BJ (cell line): Measurements from ENCODE around the gene SLC8A3. TPM values are rescaled to one million over a fixed set of nuclear protein-coding genes. Genes with fewer than 3 reads are reported as not detected.

ENCODE experiments used
- CTCF ChIA-PET: fragments of 350-600 bp; formaldehyde crosslinking; extraction: SDS; loops from one replicate; lab custom pipeline; 2021; ENCODE audit warnings: antibody characterized with exemption, inconsistent platforms; lab: Yijun Ruan, JAX
- POLR2A ChIA-PET: fragments of 300-600 bp; sonication (Branson Sonifier 250); formaldehyde crosslinking; extraction: SDS; loops from one replicate; lab custom pipeline; 2021; ENCODE audit warnings: antibody characterized with exemption; lab: Charles Lee
- DNase-seq: peaks from one replicate; pipeline ENCODE4 v3.0.0-alpha.2; 2011; ENCODE audit warnings: low read depth
- H3K27me3 ChIP-seq: 2 replicates; pipeline ENCODE4 v1.6.0; 2011; ENCODE audit warnings: low read length; ENCODE audit not compliant: control insufficient read depth, insufficient read depth
- H3K36me3 ChIP-seq: 2 replicates; pipeline ENCODE4 v1.5.1; 2011; ENCODE audit warnings: low read length; ENCODE audit not compliant: control insufficient read depth, insufficient read depth
- H3K4me3 ChIP-seq: 2 replicates; pipeline ENCODE4 v1.5.1; 2011; ENCODE audit warnings: low read depth, mild to moderate bottlenecking, control low read depth, low read length
- polyA plus RNA-seq: library from polyadenylated mRNA; depleted of rRNA; stranded (reverse); fragments of >200 nt; gene quantifications from 2 replicates; pipeline ENCODE4 v1.2.3, GENCODE V29; 2011
- TF ChIP-seq, protein P1 (sequence below): IDR thresholded peaks from 2 replicates; pipeline ENCODE4 v1.5.1; 2011; ENCODE audit warnings: low read depth, mild to moderate bottlenecking, control low read depth, inconsistent platforms, low read length, moderate library complexity; ENCODE audit not compliant: insufficient read depth

Gene SLC8A3
- polyA plus RNA-seq, 1 experiment: 0.07 TPM

- Histone ChIP-seq H3K4me3 (no peak overlapping the region), H3K36me3 (no peaks in the 10 kb centered on the region), H3K27me3 (no peaks in the 10 kb centered on the region)
- CTCF ChIA-PET: interaction anchor here (1.0 to 1.4 kb wide), 2 partner anchors 12 to 203 kb away, joined by 3 to 8 read pairs; no protein-coding TSS in a partner anchor
- TF ChIP-seq, protein P1, sequence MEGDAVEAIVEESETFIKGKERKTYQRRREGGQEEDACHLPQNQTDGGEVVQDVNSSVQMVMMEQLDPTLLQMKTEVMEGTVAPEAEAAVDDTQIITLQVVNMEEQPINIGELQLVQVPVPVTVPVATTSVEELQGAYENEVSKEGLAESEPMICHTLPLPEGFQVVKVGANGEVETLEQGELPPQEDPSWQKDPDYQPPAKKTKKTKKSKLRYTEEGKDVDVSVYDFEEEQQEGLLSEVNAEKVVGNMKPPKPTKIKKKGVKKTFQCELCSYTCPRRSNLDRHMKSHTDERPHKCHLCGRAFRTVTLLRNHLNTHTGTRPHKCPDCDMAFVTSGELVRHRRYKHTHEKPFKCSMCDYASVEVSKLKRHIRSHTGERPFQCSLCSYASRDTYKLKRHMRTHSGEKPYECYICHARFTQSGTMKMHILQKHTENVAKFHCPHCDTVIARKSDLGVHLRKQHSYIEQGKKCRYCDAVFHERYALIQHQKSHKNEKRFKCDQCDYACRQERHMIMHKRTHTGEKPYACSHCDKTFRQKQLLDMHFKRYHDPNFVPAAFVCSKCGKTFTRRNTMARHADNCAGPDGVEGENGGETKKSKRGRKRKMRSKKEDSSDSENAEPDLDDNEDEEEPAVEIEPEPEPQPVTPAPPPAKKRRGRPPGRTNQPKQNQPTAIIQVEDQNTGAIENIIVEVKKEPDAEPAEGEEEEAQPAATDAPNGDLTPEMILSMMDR: no peak
- no peak for DNase-seq
- POLR2A ChIA-PET: no interaction called here
These were observed 167.1 kb downstream of the SLC8A3 start for GRCh38 chr14:70021548-70022220.

DNA sequence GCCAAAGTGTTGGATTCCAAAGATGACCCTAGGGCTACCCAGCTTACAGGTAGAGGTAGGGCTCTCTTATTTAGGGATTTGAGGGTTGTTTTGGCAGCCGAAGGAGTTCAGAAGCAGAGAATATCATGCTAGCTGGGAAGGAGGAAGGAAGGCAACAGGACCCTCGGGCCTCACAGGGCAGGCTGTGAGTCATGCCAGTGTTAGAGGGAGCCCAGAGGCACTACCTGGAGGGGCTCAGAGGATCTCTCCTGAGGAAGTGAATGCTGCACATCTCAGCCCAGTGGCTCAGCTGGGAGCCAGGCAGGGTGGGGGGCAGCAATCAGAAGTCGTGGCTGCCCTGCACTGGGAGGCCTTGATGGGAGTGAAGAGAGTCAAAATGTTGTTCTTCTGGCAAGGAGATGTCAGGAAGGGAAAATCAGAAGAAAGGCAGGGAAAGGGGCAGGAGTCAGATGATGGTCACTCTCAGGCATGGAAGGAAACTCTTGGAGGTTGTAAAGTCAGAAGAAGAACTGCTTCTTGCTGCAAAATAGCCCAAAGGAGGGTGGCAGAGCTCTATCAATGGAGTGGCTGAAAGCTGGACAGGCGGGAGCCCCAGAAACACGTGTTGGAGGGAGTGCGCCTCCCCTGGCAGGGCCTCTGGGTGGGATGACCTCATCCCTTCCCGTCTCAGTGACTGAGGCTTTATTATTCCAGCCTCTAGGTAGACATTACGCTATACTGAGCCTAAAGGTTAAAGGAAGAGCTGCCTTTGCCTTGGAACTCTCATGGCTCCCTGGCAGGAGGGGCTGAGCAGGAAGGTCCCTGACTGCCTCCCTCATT, 168.2 kb downstream of the SLC8A3 start:
- CTCF ChIA-PET: interaction anchor here (1.0 to 1.4 kb wide), 4 partner anchors 8 to 202 kb away, joined by 3 to 8 read pairs (median 4); no protein-coding TSS in a partner anchor
- no peak overlapping the region for H3K4me3 ChIP-seq
- POLR2A ChIA-PET: no interaction called here
- no peaks in the 10 kb centered on the region for H3K27me3 ChIP-seq
- no peak for DNase-seq
- no peaks in the 10 kb centered on the region for H3K36me3 ChIP-seq
- TF ChIP-seq, protein P1: no peak

DNA sequence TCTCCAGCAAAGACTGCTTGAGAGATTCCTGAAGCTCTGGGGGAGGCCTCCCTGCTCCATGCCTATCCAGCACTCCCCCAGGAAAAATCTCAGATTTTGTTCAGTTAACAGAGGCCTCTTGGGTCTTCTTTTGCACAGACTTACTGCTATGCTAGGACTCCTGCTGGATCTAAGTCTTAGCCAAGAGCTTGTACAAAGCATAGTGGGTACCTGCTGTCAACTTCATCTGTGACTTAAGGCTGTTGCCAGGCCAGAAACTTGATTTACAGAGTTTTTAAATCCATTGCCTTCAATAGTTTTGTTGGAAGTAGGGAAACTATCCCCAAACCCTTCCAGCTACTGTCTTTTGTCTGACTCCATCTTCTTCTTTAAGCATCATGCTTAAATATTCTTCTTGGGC, 169.1 kb downstream of the SLC8A3 start:
- Histone ChIP-seq H3K27me3 (no peaks in the 10 kb centered on the region), H3K36me3 (no peaks in the 10 kb centered on the region), H3K4me3 (no peak overlapping the region)
- POLR2A ChIA-PET: no interaction called here
- TF ChIP-seq, protein P1: no peak
- CTCF ChIA-PET: interaction anchor here (1.2 to 1.4 kb wide), 2 partner anchors 9 kb away, joined by 3 to 6 read pairs; no protein-coding TSS in a partner anchor
- no peak for DNase-seq

- ChIA-PET CTCF (interaction anchor here (0.5 to 0.7 kb wide), 2 partner anchors 9 to 203 kb away, joined by 3 read pairs; no protein-coding TSS in a partner anchor), POLR2A (no interaction called here)
- Histone ChIP-seq H3K4me3 (no peak overlapping the region), H3K27me3 (no peaks in the 10 kb centered on the region), H3K36me3 (no peaks in the 10 kb centered on the region)
- TF ChIP-seq, protein P1: no peak
- no peak for DNase-seq
These were observed 170.0 kb downstream of the SLC8A3 start for GRCh38 chr14:70018713-70019211.

GRCh38 chr14:70018230-70018629, 170.5 kb downstream of the SLC8A3 start:
- Histone ChIP-seq H3K4me3 (no peak overlapping the region), H3K27me3 (no peaks in the 10 kb centered on the region), H3K36me3 (no peaks in the 10 kb centered on the region)
- no peak for DNase-seq
- ChIA-PET CTCF (interaction anchor here (0.5 to 2.5 kb wide), 2 partner anchors 9 to 202 kb away, joined by 3 to 12 read pairs; no protein-coding TSS in a partner anchor), POLR2A (no interaction called here)
- TF ChIP-seq, protein P1: no peak
